HepG2 (cell line): ENCODE measurements around the gene GUCA2B. TPM values are rescaled to one million over a fixed set of nuclear protein-coding genes. Genes with fewer than 3 reads are reported as not detected.

Source experiments
- ATAC-seq: fragments of 200-7000 bp; cut with Tn5 transposase; 3 replicates; pipeline ENCODE4 v1.9.1; 2020; ENCODE audit warnings: mild to moderate bottlenecking, moderate library complexity
- BruUV-seq: library from RNA; stranded (reverse); fragments of 400-500 nt; replicated peaks from 2 replicates; lab custom pipeline; 2021; lab: Mats Ljungman, UMichigan
- CTCF ChIA-PET: fragments of 300-600 bp; formaldehyde crosslinking; extraction: SDS; loops from one replicate; lab custom pipeline; 2021; ENCODE audit warnings: low total read pairs, inconsistent platforms, low intra/inter-chr PET ratio; lab: Yijun Ruan, JAX
- POLR2A ChIA-PET: fragments of 350-600 bp; sonication (Branson Sonifier 250); formaldehyde crosslinking; loops from one replicate; lab custom pipeline; 2020; ENCODE audit warnings: antibody characterized with exemption, inconsistent platforms; lab: Yijun Ruan, JAX
- DNase-seq: peaks from one replicate; pipeline ENCODE4 v3.0.0-alpha.2; 2015; ENCODE audit warnings: low spot score
- FAIRE-seq: peaks from 3 replicates; lab custom pipeline; 2011; peaks lifted over from hg19 to GRCh38; lab: Jason Lieb, UNC
- H2AFZ ChIP-seq: one replicate; pipeline ENCODE4 v1.6.1; 2011; ENCODE audit warnings: low read length, inconsistent platforms
- H3K27ac ChIP-seq: fragments of 300-600 bp; 3 replicates; pipeline ENCODE4 v1.8.0; 2011; ENCODE audit warnings: mixed run types, mild to moderate bottlenecking, mixed read lengths, low read length, inconsistent platforms; ENCODE audit not compliant: insufficient read depth; ENCODE audit errors: extremely low read length
- H3K27me3 ChIP-seq, 2 experiments: fragments of 200-600 bp in 1 of 2; 2 replicates in 1 of 2; 3 replicates in 1 of 2; pipeline versions ENCODE4 v1.6.0 to v1.8.0; 2011; ENCODE audit warnings: low read length in 2 of 2, mild to moderate bottlenecking in 2 of 2, moderate library complexity in 2 of 2, inconsistent platforms in 1 of 2; ENCODE audit not compliant: insufficient read depth in 2 of 2, control insufficient read depth in 1 of 2
- H3K36me3 ChIP-seq, 2 experiments: fragments of 200-600 bp in 1 of 2; replicated peaks in 1 of 2; 2 replicates in 1 of 2; 3 replicates in 1 of 2; pipeline versions ENCODE4 v1.5.1 to v1.8.0; 2011; ENCODE audit warnings: low read length in 2 of 2, inconsistent platforms in 1 of 2; ENCODE audit not compliant: insufficient read depth in 2 of 2, control insufficient read depth in 1 of 2
- H3K4me1 ChIP-seq: 2 replicates; pipeline ENCODE4 v1.5.1; 2012; ENCODE audit warnings: low read length, inconsistent platforms; ENCODE audit not compliant: insufficient read depth
- H3K4me2 ChIP-seq: 2 replicates; pipeline ENCODE4 v1.6.0; 2011; ENCODE audit warnings: low read depth, low read length, inconsistent platforms
- H3K4me3 ChIP-seq, 3 experiments: fragments of 200-600 bp in 1 of 3; sonication (generic), shearing (Covaris generic) in 1 of 3; replicated peaks in 1 of 3; 2 replicates each; pipeline ENCODE4 v1.5.1; 2011 to 2016; ENCODE audit warnings: low read length in 3 of 3, inconsistent platforms in 2 of 3, low read depth in 2 of 3, mild to moderate bottlenecking in 2 of 3, control low read depth in 1 of 3, mixed read lengths in 1 of 3; ENCODE audit not compliant: insufficient read depth in 1 of 3
- H3K79me2 ChIP-seq: one replicate; pipeline ENCODE4 v1.6.1; 2011; ENCODE audit warnings: low read length, inconsistent platforms; ENCODE audit not compliant: insufficient read depth
- H3K9ac ChIP-seq: 2 replicates; pipeline ENCODE4 v1.6.0; 2011; ENCODE audit warnings: mild to moderate bottlenecking, low read depth, low read length, inconsistent platforms; ENCODE audit not compliant: insufficient read depth
- H3K9me3 ChIP-seq: 2 replicates; pipeline ENCODE4 v1.5.1; 2012; ENCODE audit warnings: mild to moderate bottlenecking, low read length
- H4K20me1 ChIP-seq: 2 replicates; pipeline ENCODE4 v1.6.0; 2011; ENCODE audit warnings: inconsistent platforms, mild to moderate bottlenecking, low read length, moderate library complexity; ENCODE audit not compliant: insufficient read depth
- ATAD3A ChIP-seq: sonication (generic); formaldehyde crosslinking; IDR thresholded peaks from 2 replicates; pipeline ENCODE4 v1.4.0; 2020; ENCODE audit warnings: missing genetic modification reagents
- CBX5 ChIP-seq: sonication (generic); formaldehyde crosslinking; IDR thresholded peaks from 2 replicates; pipeline ENCODE4 v1.4.0; 2020; ENCODE audit warnings: missing genetic modification reagents, borderline replicate concordance
- FLYWCH1 ChIP-seq: sonication (generic); formaldehyde crosslinking; IDR thresholded peaks from 2 replicates; pipeline ENCODE4 v1.8.1; 2023; ENCODE audit warnings: mild to moderate bottlenecking, missing genetic modification reagents
- HMG20B ChIP-seq: conservative IDR thresholded peaks from 2 replicates; pipeline ENCODE4 v1.6.1; 2016; ENCODE audit warnings: missing genetic modification reagents, missing compliant biosample characterization
- ISL2 ChIP-seq: sonication (generic); formaldehyde crosslinking; IDR thresholded peaks from 2 replicates; pipeline ENCODE4 v1.5.0; 2020; ENCODE audit warnings: missing genetic modification reagents
- NR3C1 ChIP-seq: sonication (generic); formaldehyde crosslinking; IDR thresholded peaks from 2 replicates; pipeline ENCODE4 v1.4.0; 2020; ENCODE audit warnings: missing genetic modification reagents
- POLR2AphosphoS5 ChIP-seq: IDR thresholded peaks from 2 replicates; pipeline ENCODE4 v1.6.1; 2012; ENCODE audit warnings: low read depth, low read length
- TAF1 ChIP-seq: sonication (generic); formaldehyde crosslinking; IDR thresholded peaks from 2 replicates; pipeline ENCODE4 v1.4.0; 2020; ENCODE audit warnings: missing genetic modification reagents
- ZBTB21 ChIP-seq: sonication (generic); formaldehyde crosslinking; IDR thresholded peaks from 2 replicates; pipeline ENCODE4 v1.4.0; 2020; ENCODE audit warnings: missing genetic modification reagents
- ZHX1 ChIP-seq: sonication (generic); formaldehyde crosslinking; IDR thresholded peaks from 2 replicates; pipeline ENCODE4 v1.8.1; 2022; ENCODE audit warnings: low read depth, mild to moderate bottlenecking, missing genetic modification reagents
- ZNF224 ChIP-seq: sonication (generic); formaldehyde crosslinking; IDR thresholded peaks from 2 replicates; pipeline ENCODE4 v1.5.0; 2020; ENCODE audit warnings: mild to moderate bottlenecking, missing genetic modification reagents
- ZNF280D ChIP-seq: sonication (generic); formaldehyde crosslinking; IDR thresholded peaks from 2 replicates; pipeline ENCODE4 v1.5.1; 2020; ENCODE audit warnings: mild to moderate bottlenecking, missing genetic modification reagents
- ZNF33A ChIP-seq: sonication (generic); formaldehyde crosslinking; IDR thresholded peaks from 2 replicates; pipeline ENCODE4 v1.5.1; 2020; ENCODE audit warnings: missing genetic modification reagents, mild to moderate bottlenecking, moderate library complexity, borderline replicate concordance
- ZNF644 ChIP-seq: IDR thresholded peaks from 2 replicates; pipeline ENCODE4 v1.6.1; 2016; ENCODE audit warnings: low read depth
- ZNF75D ChIP-seq: sonication (generic); formaldehyde crosslinking; IDR thresholded peaks from 2 replicates; pipeline ENCODE4 v1.8.1; 2023; ENCODE audit warnings: missing genetic modification reagents, mild to moderate bottlenecking, borderline replicate concordance
- ZNF839 ChIP-seq: sonication (generic); formaldehyde crosslinking; IDR thresholded peaks from 2 replicates; pipeline ENCODE4 v1.4.0; 2020; ENCODE audit warnings: missing genetic modification reagents, mild to moderate bottlenecking, borderline replicate concordance
- WGBS: methylation state at CpG from one replicate; pipeline ENCODE4 v1.1.6; 2017; ENCODE audit warnings: low lambda C conversion rate; 5-methylcytosine and 5-hydroxymethylcytosine counted together
- in situ Hi-C: cut with HindIII; loops from 2 replicates; pipeline ENCODE4 v1.10.0; 2017; ENCODE audit warnings: low pct_unique_long_range_greater_than_20kb; ENCODE audit not compliant: extremely low pct_ligation_motif_present
- intact Hi-C: fragments of 100-400 bp; cut with micrococcal nuclease; formaldehyde crosslinking; loops from one replicate; pipeline ENCODE4 v1.10.0; 2022; ENCODE audit not compliant: unreplicated experiment
- polyA plus RNA-seq, 8 experiments: library from polyadenylated mRNA; depleted of rRNA in 3 of 8; stranded (reverse) in 7 of 8; unstranded in 1 of 8; fragments of >200 nt; fragmentation: Illumina TruSeq in 4 of 8; extraction: Trizol in 4 of 8; gene quantifications; 2 replicates each; pipeline versions ENCODE4 v1.2.1 to v1.2.3, GENCODE V29; 2011 to 2016; ENCODE audit warnings: low read depth in 4 of 8, missing spikeins in 1 of 8, mixed read lengths in 1 of 8; ENCODE audit not compliant: insufficient read depth in 1 of 8
- total RNA-seq, 5 experiments: library from RNA; depleted of rRNA; stranded (reverse); fragments of >200 nt; fragmentation: Illumina TruSeq; extraction: Trizol; gene quantifications; 2 replicates each; pipeline ENCODE4 v1.2.3, GENCODE V29; 2016; ENCODE audit warnings: low read depth in 1 of 5

GUCA2B gene
- total and polyA plus RNA-seq, 2 of the 13 experiments (the other 11 are each of a cell fraction or from before 2014, with no cell fraction given) = not detected

GRCh38 chr1:42158189-42158588 lies 5.0 kb downstream of the GUCA2B start:
- Histone ChIP-seq H4K20me1 (no peaks in the 10 kb centered on the region), H3K36me3 (no peaks in the 10 kb centered on the region), H3K27me3 (peaks cover 5 to 28% of the 10 kb centered on the region in 2 experiments; a peak in 3 of 5 replicates), H3K4me1 (peaks cover 15% of the 10 kb centered on the region), H3K27ac (no peak overlapping the region), H2AFZ (no peak overlapping the region), H3K4me2 (no peak overlapping the region), H3K9me3 (no peaks in the 10 kb centered on the region), H3K79me2 (no peaks in the 10 kb centered on the region), H3K9ac (no peak overlapping the region), H3K4me3 (no peak overlapping the region)
- no TSS peak for BruUV-seq
- ChIA-PET POLR2A (no interaction called here), CTCF (no interaction called here)
- ATAC-seq (no peak), FAIRE-seq (no peak), DNase-seq (no peak)
- WGBS = 5% methylated on average over 2 of the region's 2 CpGs
- intact Hi-C loops = no loop called here
- TF ChIP-seq ZNF839 (no peak), TAF1 (CRISPR knock-in tag) (no peak), ZHX1 (CRISPR knock-in tag) (no peak), CBX5 (CRISPR knock-in tag) (no peak), NR3C1 (CRISPR knock-in tag) (no peak), ZNF644 (CRISPR knock-in tag) (no peak), POLR2AphosphoS5 (no peak), ZNF224 (CRISPR knock-in tag) (no peak), HMG20B (CRISPR knock-in tag) (no peak), ZBTB21 (no peak), ISL2 (CRISPR knock-in tag) (no peak), FLYWCH1 (CRISPR knock-in tag) (no peak), ATAD3A (CRISPR knock-in tag) (no peak), ZNF75D (CRISPR knock-in tag) (no peak), ZNF280D (no peak), ZNF33A (CRISPR knock-in tag) (no peak)
- in situ Hi-C loops = no loop called here
